AG09309 (cell line): ENCODE results near the gene NRAS.

Experiments used
- DNase-seq: peaks from one replicate; pipeline ENCODE4 v3.0.0-alpha.2; 2010; ENCODE audit warnings: low read depth
- H3K4me3 ChIP-seq: 2 replicates; pipeline ENCODE4 v1.5.1; 2011; ENCODE audit warnings: mild to moderate bottlenecking, low read depth, low read length, moderate library complexity; ENCODE audit not compliant: control insufficient read depth
- TF ChIP-seq, protein P1 (sequence below): IDR thresholded peaks from 2 replicates; pipeline ENCODE4 v1.5.1; 2011; ENCODE audit warnings: mild to moderate bottlenecking, low read depth, low read length, inconsistent platforms; ENCODE audit not compliant: insufficient read depth, control insufficient read depth; ENCODE audit errors: missing control alignments

NRAS gene

DNA sequence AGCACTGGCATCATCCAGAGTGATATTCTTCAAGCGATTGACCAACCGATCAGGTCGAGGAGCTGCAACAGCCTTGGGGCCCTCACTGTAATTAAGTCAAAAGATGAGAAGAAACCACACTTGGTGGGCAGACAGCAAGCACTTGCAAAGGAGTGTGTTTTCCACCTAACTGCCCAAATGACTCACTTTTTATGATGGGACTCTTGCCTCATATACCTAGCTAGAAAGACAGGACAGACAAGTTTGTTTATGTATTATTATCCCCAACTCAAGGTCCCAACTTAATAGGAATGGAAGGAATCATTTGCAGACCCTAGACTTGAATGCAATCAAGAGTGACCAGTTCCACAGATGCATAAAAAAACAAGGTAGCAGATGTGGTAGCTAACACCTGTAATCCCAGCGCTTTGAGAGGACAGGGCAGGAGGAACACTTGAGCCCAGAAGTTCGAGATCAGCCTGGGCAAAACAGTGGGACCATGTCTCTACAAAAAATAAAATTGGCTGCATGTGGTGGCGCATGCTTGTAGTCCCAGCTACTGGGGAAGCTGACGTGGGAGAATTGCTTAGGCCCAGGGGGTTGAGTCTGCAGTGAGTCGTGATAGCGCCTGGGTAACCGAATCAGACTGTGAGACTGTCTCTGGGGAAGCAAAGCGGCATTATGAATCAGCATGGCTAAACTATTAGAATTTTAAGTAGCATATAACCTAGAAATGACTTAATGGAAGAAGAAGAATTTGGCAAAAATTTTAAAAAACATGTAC, 2.3 kb upstream of the NRAS start:
- no peak for DNase-seq
- no peak overlapping the region for H3K4me3 ChIP-seq
- TF ChIP-seq, protein P1, sequence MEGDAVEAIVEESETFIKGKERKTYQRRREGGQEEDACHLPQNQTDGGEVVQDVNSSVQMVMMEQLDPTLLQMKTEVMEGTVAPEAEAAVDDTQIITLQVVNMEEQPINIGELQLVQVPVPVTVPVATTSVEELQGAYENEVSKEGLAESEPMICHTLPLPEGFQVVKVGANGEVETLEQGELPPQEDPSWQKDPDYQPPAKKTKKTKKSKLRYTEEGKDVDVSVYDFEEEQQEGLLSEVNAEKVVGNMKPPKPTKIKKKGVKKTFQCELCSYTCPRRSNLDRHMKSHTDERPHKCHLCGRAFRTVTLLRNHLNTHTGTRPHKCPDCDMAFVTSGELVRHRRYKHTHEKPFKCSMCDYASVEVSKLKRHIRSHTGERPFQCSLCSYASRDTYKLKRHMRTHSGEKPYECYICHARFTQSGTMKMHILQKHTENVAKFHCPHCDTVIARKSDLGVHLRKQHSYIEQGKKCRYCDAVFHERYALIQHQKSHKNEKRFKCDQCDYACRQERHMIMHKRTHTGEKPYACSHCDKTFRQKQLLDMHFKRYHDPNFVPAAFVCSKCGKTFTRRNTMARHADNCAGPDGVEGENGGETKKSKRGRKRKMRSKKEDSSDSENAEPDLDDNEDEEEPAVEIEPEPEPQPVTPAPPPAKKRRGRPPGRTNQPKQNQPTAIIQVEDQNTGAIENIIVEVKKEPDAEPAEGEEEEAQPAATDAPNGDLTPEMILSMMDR, result no peak

DNA sequence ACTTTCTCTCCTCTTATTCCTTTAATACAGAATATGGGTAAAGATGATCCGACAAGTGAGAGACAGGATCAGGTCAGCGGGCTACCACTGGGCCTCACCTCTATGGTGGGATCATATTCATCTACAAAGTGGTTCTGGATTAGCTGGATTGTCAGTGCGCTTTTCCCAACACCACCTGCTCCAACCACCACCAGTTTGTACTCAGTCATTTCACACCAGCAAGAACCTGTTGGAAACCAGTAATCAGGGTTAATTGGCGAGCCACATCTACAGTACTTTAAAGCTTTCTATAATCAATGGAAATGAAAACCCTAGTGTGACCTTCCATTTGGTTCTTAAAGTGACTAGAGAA, 643 bp downstream of the NRAS start:
- no peak for DNase-seq
- TF ChIP-seq, protein P1, result no peak
- peak overlapping the region; percentile 88 for H3K4me3 ChIP-seq

DNA sequence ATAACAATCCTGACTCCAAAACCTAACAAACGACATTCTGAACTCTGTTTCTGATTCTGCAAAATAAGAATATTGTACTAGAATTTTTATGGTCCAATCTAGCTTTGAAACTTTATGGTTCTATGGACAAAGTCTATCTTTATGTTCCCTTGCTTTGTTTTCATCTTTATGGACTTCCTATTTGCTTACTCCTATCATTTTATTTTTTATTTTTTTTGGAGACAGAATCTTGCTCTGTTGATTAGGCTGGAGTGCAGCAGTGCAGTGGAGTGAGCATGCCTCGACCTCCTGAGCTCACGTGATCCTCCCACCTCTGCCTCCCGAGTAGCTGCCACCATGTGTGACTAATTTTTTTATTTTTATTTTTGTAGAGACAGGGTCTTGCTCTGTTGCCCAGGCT, 3.6 kb downstream of the NRAS start:
- no peak for DNase-seq
- H3K4me3 ChIP-seq, result no peak overlapping the region
- TF ChIP-seq, protein P1, result no peak

DNA sequence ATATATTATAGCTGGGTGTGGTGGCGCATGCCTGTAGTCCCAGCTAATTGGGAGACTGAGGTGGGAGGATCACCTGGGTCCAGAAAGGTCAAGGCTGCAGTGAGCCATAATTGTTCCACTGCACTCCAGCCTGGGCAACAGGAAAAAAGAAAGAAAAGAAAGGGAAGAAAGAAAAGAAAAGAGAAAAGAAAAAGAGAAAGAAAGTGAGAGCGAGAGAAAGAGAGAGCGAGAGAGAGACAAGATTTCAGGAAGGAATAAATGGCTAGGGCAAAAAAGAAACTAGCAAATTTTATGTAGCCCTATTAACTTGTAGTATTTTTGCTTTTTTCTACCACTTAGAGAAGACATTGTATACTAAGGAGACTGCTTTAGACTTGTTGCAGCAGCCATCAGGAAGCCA, 6.2 kb downstream of the NRAS start:
- TF ChIP-seq, protein P1, result no peak
- H3K4me3 ChIP-seq, result no peak overlapping the region
- no peak for DNase-seq

DNA sequence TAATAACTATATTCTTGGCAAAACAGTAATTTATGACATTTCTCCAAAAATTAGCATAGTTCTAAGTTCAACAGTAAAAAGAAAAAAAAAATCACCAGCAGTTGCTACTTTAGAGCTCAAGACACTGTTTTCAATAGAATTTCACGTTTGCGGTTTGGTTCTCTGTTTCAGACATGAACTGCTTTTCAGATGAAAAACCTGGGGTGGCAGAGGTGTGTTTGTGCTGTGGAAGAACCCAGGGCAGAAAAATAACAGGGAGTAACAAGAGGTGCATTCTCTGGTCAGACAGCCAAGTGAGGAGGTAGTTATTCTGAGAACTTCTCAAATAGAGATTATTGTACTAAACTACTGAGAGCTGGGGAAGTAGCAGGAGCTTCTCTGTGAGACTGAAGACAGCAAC, 9.0 kb downstream of the NRAS start:
- TF ChIP-seq, protein P1, result no peak
- no peak for DNase-seq
- no peak overlapping the region for H3K4me3 ChIP-seq

DNA sequence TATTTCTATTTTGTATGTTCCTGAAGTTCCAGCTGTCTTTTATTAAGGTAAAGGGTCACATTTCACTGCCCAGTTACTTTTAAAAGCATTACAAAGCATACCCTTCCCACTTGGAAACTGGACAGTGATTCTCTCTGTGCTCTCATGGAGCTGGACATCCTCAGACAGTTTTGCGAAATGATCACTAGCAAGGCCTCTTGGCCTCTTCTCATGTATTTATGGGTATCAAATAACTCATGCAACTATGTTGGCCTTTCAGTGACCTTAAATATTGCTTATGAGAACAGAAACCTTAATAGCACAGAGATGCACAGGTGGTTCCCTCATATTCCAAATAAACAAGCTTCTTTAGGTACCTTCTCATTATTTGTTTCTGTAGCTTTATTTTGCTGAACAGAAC, 13.3 kb downstream of the NRAS start:
- TF ChIP-seq, protein P1, result no peak
- no peak overlapping the region for H3K4me3 ChIP-seq
- DNase-seq, result no peak
